NB4 (cell line): ENCODE data around the gene RTN4IP1.
A peak's percentile ranks its signal among the peaks of the same experiment; 100 is the strongest.

Experiments used
- DNase-seq: peaks from one replicate; pipeline ENCODE4 v3.0.0; 2010; ENCODE audit warnings: low read depth
- H3K4me3 ChIP-seq: one replicate; pipeline ENCODE4 v1.5.1; 2011; ENCODE audit warnings: mild to moderate bottlenecking, low read depth, low read length, moderate library complexity
- CTCF ChIP-seq: IDR thresholded peaks from one replicate; pipeline ENCODE4 v1.5.1; 2012; ENCODE audit warnings: low read depth, low read length
- MAX ChIP-seq: IDR thresholded peaks from 2 replicates; pipeline ENCODE4 v1.6.1; 2011; ENCODE audit warnings: low read depth, low read length
- MYC ChIP-seq: IDR thresholded peaks from 2 replicates; pipeline ENCODE4 v1.6.1; 2011; ENCODE audit warnings: low read depth, low read length
- POLR2A ChIP-seq: IDR thresholded peaks from 2 replicates; pipeline ENCODE4 v1.6.1; 2011; ENCODE audit warnings: mild to moderate bottlenecking; ENCODE audit not compliant: insufficient read length; ENCODE audit errors: extremely low read depth

Gene RTN4IP1

GRCh38 chr6:106536851-106537250 lies 92.4 kb downstream of the RTN4IP1 start:
- peak; percentile 40 for DNase-seq
- TF ChIP-seq MYC (no peak), MAX (0 out of 2 replicates have a peak, but pooled peaks have one; percentile 11)
- H3K4me3 ChIP-seq = no peak overlapping the region

DNA sequence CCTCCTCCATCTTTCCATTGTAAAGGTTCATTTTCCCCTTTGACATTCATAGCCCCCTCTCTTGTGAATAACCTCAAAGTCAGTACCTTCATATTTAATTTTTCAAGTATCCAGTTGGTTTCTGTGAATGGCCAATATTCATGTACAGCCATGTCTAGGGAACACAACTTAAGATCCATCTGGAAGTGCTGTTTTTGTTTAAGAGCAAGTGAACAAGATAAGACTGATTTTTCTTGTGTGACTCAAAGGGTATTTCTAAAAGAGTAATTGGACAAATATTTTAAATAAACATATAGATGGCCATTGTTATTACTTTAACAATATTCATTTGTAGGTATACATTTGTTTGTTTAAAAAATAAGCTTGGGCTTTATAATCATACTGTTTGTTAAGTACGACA lies 92.9 kb downstream of the RTN4IP1 start:
- no peak for TF ChIP-seq CTCF
- TF ChIP-seq POLR2A = no peak
- TF ChIP-seq MYC = no peak
- no peak for TF ChIP-seq MAX
- no peak for DNase-seq

DNA sequence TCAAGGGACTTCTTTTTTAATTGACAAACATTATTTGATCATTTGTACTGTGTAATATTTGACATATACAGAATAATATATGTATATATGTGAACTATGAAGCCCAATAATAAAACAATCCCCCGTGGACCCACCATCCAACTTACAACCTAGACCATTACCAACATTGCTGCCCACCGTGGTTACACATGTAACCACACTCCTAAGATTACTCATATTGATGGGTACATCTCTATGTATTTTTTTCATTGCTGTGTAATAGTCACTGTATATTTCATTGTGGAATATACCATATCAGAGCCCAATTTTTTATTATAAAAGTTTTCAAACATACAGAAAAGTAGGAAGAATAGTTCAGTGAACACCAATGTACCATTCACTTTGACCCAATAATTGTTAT lies 94.3 kb downstream of the RTN4IP1 start:
- no peak for DNase-seq
- H3K4me3 ChIP-seq = no peak overlapping the region
- TF ChIP-seq POLR2A = no peak
- TF ChIP-seq MAX = no peak
- no peak for TF ChIP-seq MYC
- TF ChIP-seq CTCF = no peak

More for the DNA sequence above, 92.9 kb downstream of the RTN4IP1 start:
- no peak overlapping the region for H3K4me3 ChIP-seq

DNA sequence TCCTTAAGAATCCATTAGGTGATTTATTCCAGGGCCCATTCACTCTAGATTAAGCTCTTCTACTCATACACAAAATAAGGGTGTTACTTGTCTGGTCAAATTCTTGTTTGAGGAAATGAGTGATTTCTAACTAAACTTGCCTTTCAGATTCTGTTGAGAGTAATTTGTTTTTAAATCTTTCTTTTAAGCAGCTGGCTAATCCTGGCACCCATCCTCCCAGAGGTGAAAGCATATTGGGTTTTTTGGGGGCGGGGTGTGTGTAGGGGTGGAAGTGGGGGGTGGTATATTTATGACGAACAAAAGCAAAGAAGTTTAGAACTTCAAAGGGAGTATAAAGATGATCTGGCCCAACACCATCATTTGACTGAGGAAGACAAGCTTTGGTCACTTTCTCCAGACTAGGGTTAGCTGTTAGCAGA lies 94.7 kb downstream of the RTN4IP1 start:
- no peak overlapping the region for H3K4me3 ChIP-seq
- DNase-seq = no peak
- TF ChIP-seq MAX (no peak), MYC (no peak), CTCF (no peak), POLR2A (no peak)

- no peak for DNase-seq
- no peak overlapping the region for H3K4me3 ChIP-seq
- TF ChIP-seq POLR2A = no peak
- no peak for TF ChIP-seq MAX
- TF ChIP-seq CTCF = no peak
- no peak for TF ChIP-seq MYC
Observed at GRCh38 chr6:106534004-106534403, 95.3 kb downstream of the RTN4IP1 start.

- TF ChIP-seq CTCF = no peak
- TF ChIP-seq MAX = no peak
- no peak for TF ChIP-seq POLR2A
- TF ChIP-seq MYC = no peak
- H3K4me3 ChIP-seq = no peak overlapping the region
- DNase-seq = peak; percentile 67
Observed at GRCh38 chr6:106533054-106533453, 96.2 kb downstream of the RTN4IP1 start.
